Left lobe of liver (tissue), 2 donors: ENCODE measurements around the gene ERP27. TPM values are rescaled to one million over a fixed set of nuclear protein-coding genes. Genes with fewer than 3 reads are reported as not detected.
A peak's percentile ranks its signal among the peaks of the same experiment; 100 is the strongest.

Experiments
- ATAC-seq: fragments of 200-7000 bp; cut with Tn5 transposase; one replicate; pipeline ENCODE4 v1.9.1; 2020; ENCODE audit warnings: mild to moderate bottlenecking, moderate library complexity
- DNase-seq: peaks from one replicate; pipeline ENCODE4 v3.0.0-alpha.2; 2020; ENCODE audit warnings: low spot score
- total RNA-seq: library from RNA; stranded (reverse); gene quantifications from one replicate; pipeline ENCODE4 v1.2.1, GENCODE V29; 2021
- donor health status: DM: no; HTN: no; CAD: no; lungs with moderate emphysema.
- donor health status: DM: no; HTN: yes; CAD: no.

The ERP27 gene
- total RNA-seq, 1 donor from 2014 or later: 0.30 TPM

- no peak for DNase-seq
- ATAC-seq: no peak
These were observed 1.3 kb downstream of the ERP27 start for GRCh38 chr12:14937014-14937413.

- ATAC-seq (no peak), DNase-seq (no peak)
These were observed 2.0 kb downstream of the ERP27 start for GRCh38 chr12:14936224-14936861.

- DNase-seq (no peak), ATAC-seq (peak; percentile 93)
These were observed 3.3 kb downstream of the ERP27 start for GRCh38 chr12:14935031-14935430.

- DNase-seq: no peak
- ATAC-seq: no peak
These were observed 3.8 kb downstream of the ERP27 start for GRCh38 chr12:14934511-14934910.

- ATAC-seq: no peak
- no peak for DNase-seq
These were observed 6.4 kb downstream of the ERP27 start for GRCh38 chr12:14931791-14932560.

GRCh38 chr12:14931359-14931758, 7.0 kb downstream of the ERP27 start:
- DNase-seq (no peak), ATAC-seq (no peak)

GRCh38 chr12:14930299-14930698, 8.0 kb downstream of the ERP27 start:
- DNase-seq (no peak), ATAC-seq (no peak)

GRCh38 chr12:14928931-14929330, 9.4 kb downstream of the ERP27 start:
- no peak for DNase-seq

GRCh38 chr12:14927267-14927666, 11.1 kb downstream of the ERP27 start:
- DNase-seq: no peak
- no peak for ATAC-seq

More at GRCh38 chr12:14928931-14929330, 9.4 kb downstream of the ERP27 start:
- no peak for ATAC-seq

- DNase-seq: no peak
- ATAC-seq: no peak
These were observed 13.8 kb downstream of the ERP27 start for GRCh38 chr12:14924541-14924940.

- ATAC-seq: no peak
- DNase-seq: no peak
These were observed 14.4 kb downstream of the ERP27 start for GRCh38 chr12:14923944-14924343.

- DNase-seq (no peak), ATAC-seq (no peak)
These were observed 17.1 kb downstream of the ERP27 start for GRCh38 chr12:14921218-14921617.

- no peak for ATAC-seq
These were observed 17.7 kb downstream of the ERP27 start for GRCh38 chr12:14920475-14921126.

GRCh38 chr12:14919455-14919854, 18.9 kb downstream of the ERP27 start:
- DNase-seq: no peak
- no peak for ATAC-seq

More at GRCh38 chr12:14920475-14921126, 17.7 kb downstream of the ERP27 start:
- DNase-seq: no peak

GRCh38 chr12:14915736-14916135, 22.6 kb downstream of the ERP27 start:
- ATAC-seq: no peak

GRCh38 chr12:14913381-14913781, 25.0 kb downstream of the ERP27 start:
- DNase-seq (no peak), ATAC-seq (no peak)

More at GRCh38 chr12:14915736-14916135, 22.6 kb downstream of the ERP27 start:
- DNase-seq: no peak

- DNase-seq: no peak
- ATAC-seq: no peak
These were observed 27.2 kb downstream of the ERP27 start for GRCh38 chr12:14911131-14911530.

- ATAC-seq (no peak), DNase-seq (no peak)
These were observed 28.0 kb downstream of the ERP27 start for GRCh38 chr12:14910090-14910915.

- no peak for ATAC-seq
- DNase-seq: no peak
These were observed 30.4 kb downstream of the ERP27 start for GRCh38 chr12:14907953-14908352.

- no peak for ATAC-seq
These were observed 32.2 kb downstream of the ERP27 start for GRCh38 chr12:14906114-14906513.

More at GRCh38 chr12:14906114-14906513, 32.2 kb downstream of the ERP27 start:
- no peak for DNase-seq
